HG03175 (cell line): Measurements from ENCODE around the gene LITAF.

Experiments
- ATAC-seq: cut with Tn5 transposase; IDR thresholded peaks from one replicate; pipeline ENCODE4 v1.9.1; 2021; ENCODE audit warnings: mild to moderate bottlenecking, moderate library complexity; ENCODE audit not compliant: unreplicated experiment

Gene LITAF

GRCh38 chr16:11554053-11554452, 32.7 kb downstream of the LITAF start:
- ATAC-seq: no peak

- no peak for ATAC-seq
Measured at GRCh38 chr16:11553371-11553770, 33.3 kb downstream of the LITAF start.

- ATAC-seq: no peak
Measured at GRCh38 chr16:11552440-11552839, 34.3 kb downstream of the LITAF start.

- ATAC-seq: no peak
Measured at GRCh38 chr16:11551842-11552241, 34.9 kb downstream of the LITAF start.

GRCh38 chr16:11550791-11551498, 35.8 kb downstream of the LITAF start:
- no peak for ATAC-seq

- no peak for ATAC-seq
Measured at GRCh38 chr16:11547118-11547916, 39.4 kb downstream of the LITAF start.

- ATAC-seq: no peak
Measured at GRCh38 chr16:11546608-11547061, 40.1 kb downstream of the LITAF start.

- ATAC-seq: no peak
Measured at GRCh38 chr16:11543661-11544393, 42.9 kb downstream of the LITAF start.

GRCh38 chr16:11542069-11542744, 44.5 kb downstream of the LITAF start:
- ATAC-seq: no peak

- no peak for ATAC-seq
Measured at GRCh38 chr16:11539641-11540050, 47.1 kb downstream of the LITAF start.

- no peak for ATAC-seq
Measured at GRCh38 chr16:11538880-11539279, 47.8 kb downstream of the LITAF start.

- ATAC-seq: no peak
Measured at GRCh38 chr16:11536104-11536866, 50.4 kb downstream of the LITAF start.

GRCh38 chr16:11535494-11535893, 51.2 kb downstream of the LITAF start:
- ATAC-seq: no peak

- no peak for ATAC-seq
Measured at GRCh38 chr16:11534262-11534661, 52.5 kb downstream of the LITAF start.

- no peak for ATAC-seq
Measured at GRCh38 chr16:11533588-11533987, 53.1 kb downstream of the LITAF start.

- no peak for ATAC-seq
Measured at GRCh38 chr16:11530171-11530940, 56.4 kb downstream of the LITAF start.

- ATAC-seq: no peak
Measured at GRCh38 chr16:11529285-11529684, 57.4 kb downstream of the LITAF start.

- ATAC-seq: no peak
Measured at GRCh38 chr16:11528053-11528452, 58.7 kb downstream of the LITAF start.

GRCh38 chr16:11526655-11527350, 59.9 kb downstream of the LITAF start:
- ATAC-seq: no peak
